Smooth muscle cell (in vitro differentiated cells): ENCODE results near the gene TMEM232. TPM values are rescaled to one million over a fixed set of nuclear protein-coding genes. Genes with fewer than 3 reads are reported as not detected.

ENCODE experiments used
- DNase-seq: peaks from one replicate; lab custom pipeline; 2025; ENCODE audit not compliant: unreplicated experiment; lab: John Stamatoyannopoulos, UW
- H2AFZ ChIP-seq: fragments of 200-600 bp; sonication (generic); 2 replicates; pipeline ENCODE4 v1.6.0; 2016; ENCODE audit warnings: antibody characterized with exemption, low read depth, mild to moderate bottlenecking
- H3F3A ChIP-seq: fragments of 200-600 bp; sonication (generic); 2 replicates; pipeline ENCODE4 v1.6.0; 2017; ENCODE audit warnings: antibody characterized with exemption, low read depth
- H3K27ac ChIP-seq: fragments of 200-600 bp; sonication (generic); 2 replicates; pipeline ENCODE4 v1.5.1; 2016; ENCODE audit warnings: low read depth, mild to moderate bottlenecking
- H3K27me3 ChIP-seq: fragments of 200-600 bp; sonication (generic); 2 replicates; pipeline ENCODE4 v1.6.1; 2016; ENCODE audit warnings: low read depth, mild to moderate bottlenecking
- H3K36me3 ChIP-seq: fragments of 200-600 bp; sonication (generic); 2 replicates; pipeline ENCODE4 v1.5.1; 2016; ENCODE audit warnings: low read depth
- H3K4me1 ChIP-seq: fragments of 200-600 bp; sonication (generic); 2 replicates; pipeline ENCODE4 v1.5.1; 2016; ENCODE audit warnings: low read depth
- H3K4me2 ChIP-seq: fragments of 200-600 bp; sonication (generic); 2 replicates; pipeline ENCODE4 v1.6.0; 2016; ENCODE audit warnings: mild to moderate bottlenecking
- H3K4me3 ChIP-seq: fragments of 200-600 bp; sonication (generic); 2 replicates; pipeline ENCODE4 v1.5.1; 2016; ENCODE audit warnings: mild to moderate bottlenecking
- H3K79me2 ChIP-seq: fragments of 200-600 bp; sonication (generic); 2 replicates; pipeline ENCODE4 v1.6.0; 2016; ENCODE audit warnings: low read depth, mild to moderate bottlenecking
- H3K9ac ChIP-seq: fragments of 200-600 bp; sonication (generic); 2 replicates; pipeline ENCODE4 v1.6.0; 2016; ENCODE audit warnings: low read depth
- H3K9me3 ChIP-seq: fragments of 200-600 bp; sonication (generic); replicated peaks from 2 replicates; pipeline ENCODE4 v1.5.1; 2016; ENCODE audit warnings: low read depth
- H4K20me1 ChIP-seq: fragments of 200-600 bp; sonication (generic); 2 replicates; pipeline ENCODE4 v1.6.0; 2016; ENCODE audit warnings: low read depth
- WGBS: methylation state at CpG from one replicate; pipeline ENCODE4 v1.1.7; 2016; ENCODE audit warnings: low lambda C conversion rate; 5-methylcytosine and 5-hydroxymethylcytosine counted together
- polyA plus RNA-seq: library from polyadenylated mRNA; unstranded; fragments of >200 nt; fragmentation: Nextera tagmentation; extraction: Ambion mirVana; gene quantifications from 2 replicates; pipeline ENCODE4 v1.2.1, GENCODE V29; 2016
- total RNA-seq: library from RNA; depleted of rRNA; stranded (reverse); fragments of >200 nt; gene quantifications from 2 replicates; pipeline ENCODE4 v1.2.3, GENCODE V29; 2014
- TF ChIP-seq, protein P1 (sequence below): fragments of 200-600 bp; sonication (generic); IDR thresholded peaks from 2 replicates; pipeline ENCODE4 v1.5.1; 2017; ENCODE audit warnings: borderline replicate concordance, mild to moderate bottlenecking, antibody characterized with exemption; ENCODE audit not compliant: insufficient read depth, poor library complexity, severe bottlenecking

The TMEM232 gene
- total and polyA plus RNA-seq, 2 experiments from 2014 or later = 0.49 to 1.0 TPM

GRCh38 chr5:110402562-110402961, 323.9 kb downstream of the TMEM232 start:
- 96% methylated on average over 1 of the region's 1 CpG for WGBS
- TF ChIP-seq, protein P1, sequence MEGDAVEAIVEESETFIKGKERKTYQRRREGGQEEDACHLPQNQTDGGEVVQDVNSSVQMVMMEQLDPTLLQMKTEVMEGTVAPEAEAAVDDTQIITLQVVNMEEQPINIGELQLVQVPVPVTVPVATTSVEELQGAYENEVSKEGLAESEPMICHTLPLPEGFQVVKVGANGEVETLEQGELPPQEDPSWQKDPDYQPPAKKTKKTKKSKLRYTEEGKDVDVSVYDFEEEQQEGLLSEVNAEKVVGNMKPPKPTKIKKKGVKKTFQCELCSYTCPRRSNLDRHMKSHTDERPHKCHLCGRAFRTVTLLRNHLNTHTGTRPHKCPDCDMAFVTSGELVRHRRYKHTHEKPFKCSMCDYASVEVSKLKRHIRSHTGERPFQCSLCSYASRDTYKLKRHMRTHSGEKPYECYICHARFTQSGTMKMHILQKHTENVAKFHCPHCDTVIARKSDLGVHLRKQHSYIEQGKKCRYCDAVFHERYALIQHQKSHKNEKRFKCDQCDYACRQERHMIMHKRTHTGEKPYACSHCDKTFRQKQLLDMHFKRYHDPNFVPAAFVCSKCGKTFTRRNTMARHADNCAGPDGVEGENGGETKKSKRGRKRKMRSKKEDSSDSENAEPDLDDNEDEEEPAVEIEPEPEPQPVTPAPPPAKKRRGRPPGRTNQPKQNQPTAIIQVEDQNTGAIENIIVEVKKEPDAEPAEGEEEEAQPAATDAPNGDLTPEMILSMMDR = no peak

DNA sequence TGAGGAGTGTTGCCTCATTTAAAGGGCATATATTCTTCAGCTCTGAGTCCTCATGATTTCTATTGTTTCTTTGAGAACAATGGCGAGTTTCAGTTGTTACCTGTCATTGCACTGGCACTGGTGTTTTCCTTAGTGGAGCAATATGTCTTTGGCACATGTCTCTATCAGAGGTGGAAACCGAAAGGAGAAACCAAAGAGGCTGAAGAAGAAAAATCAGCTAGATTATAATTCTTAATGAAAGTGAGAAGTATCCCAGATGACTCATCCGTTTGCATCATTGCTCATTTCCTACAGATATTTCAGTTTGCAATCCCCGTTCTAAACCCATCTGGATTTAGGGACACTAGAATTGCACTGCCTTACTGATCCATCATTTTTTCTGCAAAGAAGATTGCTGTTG, 324.6 kb downstream of the TMEM232 start:
- H3K4me2 ChIP-seq = no peak overlapping the region
- 58% methylated on average over 4 of the region's 4 CpGs for whole genome bisulfite sequencing
- no peak for DNase-seq

More at GRCh38 chr5:110402562-110402961, 323.9 kb downstream of the TMEM232 start:
- Histone ChIP-seq H3K27ac (no peak overlapping the region), H3K9me3 (no peaks in the 10 kb centered on the region), H3K9ac (no peak overlapping the region), H3K4me2 (no peak overlapping the region), H3K4me3 (no peak overlapping the region), H3K79me2 (no peaks in the 10 kb centered on the region), H3K4me1 (peaks cover 17% of the 10 kb centered on the region), H3K36me3 (no peaks in the 10 kb centered on the region), H4K20me1 (no peaks in the 10 kb centered on the region), H3K27me3 (no peaks in the 10 kb centered on the region), H3F3A (no peaks in the 10 kb centered on the region), H2AFZ (no peak overlapping the region)
- no peak for DNase-seq

DNA sequence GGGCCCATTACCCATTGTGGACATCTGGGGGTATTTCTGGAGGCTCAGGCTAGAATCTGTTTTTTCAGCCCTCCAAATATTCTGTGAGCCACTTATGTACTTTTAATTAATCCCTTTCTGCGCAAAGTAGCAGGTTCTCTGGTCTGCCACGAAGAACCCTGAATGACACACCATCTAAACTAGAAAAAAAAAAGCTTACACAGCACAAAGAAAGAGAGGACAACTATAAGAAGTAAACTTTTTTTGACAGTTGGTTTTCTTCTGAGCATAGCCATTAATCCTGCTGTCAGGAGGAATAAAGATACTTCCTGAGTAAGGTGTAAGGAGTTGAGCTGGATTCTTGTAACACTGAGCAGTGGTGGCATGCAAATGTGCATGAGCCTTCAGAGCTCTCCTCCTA, 327.5 kb downstream of the TMEM232 start:
- WGBS = 77% methylated on average over 2 of the region's 2 CpGs
- no peaks in the 10 kb centered on the region for H3F3A ChIP-seq
- TF ChIP-seq, protein P1 = no peak

More for the DNA sequence above, 324.6 kb downstream of the TMEM232 start:
- Histone ChIP-seq H3K36me3 (no peaks in the 10 kb centered on the region), H3K4me3 (no peak overlapping the region), H3F3A (no peaks in the 10 kb centered on the region), H4K20me1 (no peaks in the 10 kb centered on the region), H2AFZ (no peak overlapping the region), H3K79me2 (no peaks in the 10 kb centered on the region), H3K9me3 (no peaks in the 10 kb centered on the region), H3K27me3 (no peaks in the 10 kb centered on the region), H3K4me1 (peaks cover 17% of the 10 kb centered on the region), H3K9ac (no peak overlapping the region), H3K27ac (no peak overlapping the region)
- TF ChIP-seq, protein P1 = no peak

DNA sequence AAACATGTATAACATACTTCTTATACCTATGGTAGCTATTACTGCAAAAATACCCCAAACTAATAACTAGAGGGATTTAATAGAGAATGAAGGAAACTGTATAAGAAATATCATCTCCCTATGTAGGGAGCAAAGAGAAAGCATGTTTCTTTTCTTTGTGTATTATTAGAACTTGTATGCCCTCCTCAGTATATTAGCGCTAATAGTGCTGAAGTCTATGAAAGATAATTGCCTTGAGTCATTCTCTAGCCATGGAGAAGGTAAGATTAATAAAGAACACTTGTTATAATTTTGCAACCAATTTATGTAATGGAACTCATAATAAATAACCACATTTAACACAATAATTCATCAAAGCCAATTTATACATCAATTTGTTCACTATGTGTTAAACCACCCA, 329.2 kb downstream of the TMEM232 start:
- no peak overlapping the region for H3K27ac ChIP-seq
- H3K27me3 ChIP-seq = no peaks in the 10 kb centered on the region
- H4K20me1 ChIP-seq = no peaks in the 10 kb centered on the region
- H3K9ac ChIP-seq = no peak overlapping the region
- H3F3A ChIP-seq = no peaks in the 10 kb centered on the region
- no peaks in the 10 kb centered on the region for H3K36me3 ChIP-seq
- WGBS = 93% methylated on average over 1 of the region's 1 CpG
- H3K4me2 ChIP-seq = no peak overlapping the region
- no peaks in the 10 kb centered on the region for H3K9me3 ChIP-seq
- DNase-seq = no peak
- TF ChIP-seq, protein P1 = no peak
- peaks cover 8% of the 10 kb centered on the region for H3K4me1 ChIP-seq
- no peak overlapping the region for H3K4me3 ChIP-seq
- no peaks in the 10 kb centered on the region for H3K79me2 ChIP-seq
- no peak overlapping the region for H2AFZ ChIP-seq

More for the DNA sequence above, 327.5 kb downstream of the TMEM232 start:
- Histone ChIP-seq H2AFZ (no peak overlapping the region), H3K27ac (no peak overlapping the region), H3K79me2 (no peaks in the 10 kb centered on the region), H4K20me1 (no peaks in the 10 kb centered on the region), H3K9me3 (no peaks in the 10 kb centered on the region), H3K4me1 (peaks cover 17% of the 10 kb centered on the region), H3K27me3 (no peaks in the 10 kb centered on the region), H3K36me3 (no peaks in the 10 kb centered on the region), H3K4me3 (no peak overlapping the region), H3K4me2 (no peak overlapping the region), H3K9ac (no peak overlapping the region)
- no peak for DNase-seq
